OCI-LY1 (cell line): ENCODE results near the gene ABCB11.

Experiments
- CTCF ChIP-seq: fragments of 200-600 bp; sonication (generic), shearing (Covaris generic); IDR thresholded peaks from 2 replicates; pipeline ENCODE4 v1.5.1; 2017; ENCODE audit warnings: mild to moderate bottlenecking, antibody characterized with exemption, low read length, moderate library complexity, mixed read lengths
- EZH2 ChIP-seq: fragments of 200-600 bp; sonication (generic), shearing (Covaris generic); IDR thresholded peaks from 2 replicates; pipeline ENCODE4 v1.8.0; 2017; ENCODE audit warnings: borderline replicate concordance, mixed run types, mild to moderate bottlenecking, antibody characterized with exemption, low read length, moderate library complexity, mixed read lengths

- TF ChIP-seq CTCF, result no peak
- no peak for TF ChIP-seq EZH2
These were observed 134.3 kb downstream of the ABCB11 start for GRCh38 chr2:168896783-168897182.
